Activated gamma-delta T cell treated with Interleukin-2 at 50 U/mL for 16 hours (primary cell): ENCODE results near the gene CCNI2.

Experiments used
- DNase-seq: peaks from one replicate; pipeline ENCODE4 v3.0.0-alpha.2; 2020

Gene CCNI2

GRCh38 chr5:132766020-132766805 is 19.0 kb downstream of the CCNI2 start:
- DNase-seq, result no peak

GRCh38 chr5:132766806-132767055 is 19.5 kb downstream of the CCNI2 start:
- no peak for DNase-seq

- DNase-seq, result no peak
These were observed 19.9 kb downstream of the CCNI2 start for GRCh38 chr5:132767150-132767549.

GRCh38 chr5:132768485-132768868 is 21.3 kb downstream of the CCNI2 start:
- no peak for DNase-seq

GRCh38 chr5:132770476-132771159 is 23.4 kb downstream of the CCNI2 start:
- no peak for DNase-seq

GRCh38 chr5:132771503-132771998 is 24.3 kb downstream of the CCNI2 start:
- DNase-seq, result no peak

DNA sequence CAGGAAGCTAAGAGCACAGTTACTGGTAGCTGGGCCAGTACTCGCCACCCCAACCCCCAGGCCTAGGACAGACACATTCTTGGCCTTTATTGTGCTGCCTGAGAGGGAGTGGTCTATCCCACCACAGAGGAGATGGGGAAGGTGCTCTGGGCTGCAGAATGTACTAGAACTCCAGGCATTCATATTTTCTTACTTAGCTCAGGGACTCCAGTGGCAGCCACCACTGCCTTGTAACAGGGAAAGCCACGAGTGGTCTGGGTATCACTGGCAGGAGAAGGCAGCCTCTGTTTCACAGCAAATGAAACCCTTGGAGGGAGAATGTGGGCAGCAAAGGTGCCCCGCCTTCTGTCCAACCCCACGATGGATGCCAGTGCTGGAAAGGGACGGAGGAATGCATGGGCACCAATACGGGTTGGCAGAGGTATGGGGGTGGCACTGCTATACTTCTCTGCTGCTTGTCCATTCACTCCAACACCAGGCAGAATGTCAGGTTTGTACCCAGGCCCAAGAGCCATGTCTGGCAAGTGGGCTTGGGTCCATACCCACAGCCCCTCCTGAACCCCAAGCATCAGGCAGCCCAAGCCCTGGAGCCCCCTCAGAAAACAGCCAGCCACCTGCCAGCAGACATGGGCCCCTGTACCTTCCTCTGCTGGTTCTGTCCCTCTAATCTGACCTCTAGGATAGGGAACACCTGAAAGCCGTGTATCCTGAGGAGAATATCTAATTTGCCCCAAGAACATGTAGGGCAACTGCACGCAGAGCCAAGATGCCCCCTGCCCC is 25.3 kb downstream of the CCNI2 start:
- no peak for DNase-seq

- no peak for DNase-seq
These were observed 25.9 kb downstream of the CCNI2 start for GRCh38 chr5:132773114-132773513.

- DNase-seq, result no peak
These were observed 26.6 kb downstream of the CCNI2 start for GRCh38 chr5:132773601-132774355.

DNA sequence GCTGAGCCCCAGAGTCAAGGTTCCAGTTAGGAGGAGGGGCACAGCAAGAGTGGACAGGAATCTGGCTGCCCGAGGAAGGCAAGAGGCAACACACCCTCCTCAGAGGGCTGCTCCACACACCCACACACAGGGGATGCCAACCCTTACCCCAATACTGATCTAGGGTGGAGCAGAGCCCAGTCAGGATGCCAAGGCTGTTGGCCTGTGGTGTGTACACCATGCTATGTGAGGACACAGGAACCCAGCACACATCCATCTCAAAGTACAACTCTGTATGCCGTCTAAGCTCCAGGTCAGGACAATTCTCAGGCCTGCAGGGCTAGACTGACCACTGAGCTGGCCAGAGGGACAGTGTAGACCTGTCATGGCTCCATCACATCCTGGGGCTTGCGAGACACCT is 27.2 kb downstream of the CCNI2 start:
- DNase-seq, result no peak

DNA sequence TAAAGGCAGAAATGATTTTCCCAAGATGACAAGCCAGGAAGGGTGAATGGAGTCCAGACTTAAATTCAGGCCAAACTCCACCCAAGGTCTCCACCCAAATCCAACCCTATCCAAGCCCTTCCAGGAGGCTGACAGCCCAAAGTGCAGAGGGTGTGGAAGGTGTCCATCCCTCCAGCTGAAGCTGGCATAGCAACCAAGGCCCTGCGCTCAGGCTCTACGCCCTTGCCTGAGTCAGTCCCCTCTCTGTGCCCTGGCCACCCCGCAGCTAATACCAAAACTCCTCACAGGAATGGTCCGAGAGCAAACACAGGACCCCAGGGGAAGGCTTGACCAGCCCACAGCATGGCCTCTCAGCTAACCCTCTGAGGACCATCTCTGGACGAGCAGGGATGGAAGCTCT is 27.7 kb downstream of the CCNI2 start:
- DNase-seq, result no peak

DNA sequence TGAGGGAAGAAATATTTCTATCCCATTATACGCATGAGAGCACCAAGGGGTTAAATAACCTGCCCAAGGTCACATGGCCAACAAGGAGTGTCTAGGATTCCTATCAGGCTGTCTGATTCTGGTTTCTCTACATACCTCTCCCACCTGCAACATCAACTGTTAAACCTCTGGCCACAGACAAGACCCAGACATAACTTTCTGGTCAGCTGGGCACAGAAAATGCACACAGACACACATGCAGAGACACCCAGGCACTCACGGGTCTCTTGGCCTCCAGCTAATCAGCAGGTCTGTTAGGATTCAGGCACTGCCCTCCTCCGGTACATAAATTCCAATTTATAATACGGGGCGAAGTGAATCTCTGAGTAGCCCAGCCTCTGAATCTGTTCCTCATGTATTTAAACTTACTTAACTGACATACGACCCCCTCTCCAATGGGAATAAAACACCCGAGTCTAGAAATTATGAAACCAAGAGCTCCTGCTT is 28.3 kb downstream of the CCNI2 start:
- no peak for DNase-seq

- DNase-seq, result no peak
These were observed 29.1 kb downstream of the CCNI2 start for GRCh38 chr5:132776131-132776937.

DNA sequence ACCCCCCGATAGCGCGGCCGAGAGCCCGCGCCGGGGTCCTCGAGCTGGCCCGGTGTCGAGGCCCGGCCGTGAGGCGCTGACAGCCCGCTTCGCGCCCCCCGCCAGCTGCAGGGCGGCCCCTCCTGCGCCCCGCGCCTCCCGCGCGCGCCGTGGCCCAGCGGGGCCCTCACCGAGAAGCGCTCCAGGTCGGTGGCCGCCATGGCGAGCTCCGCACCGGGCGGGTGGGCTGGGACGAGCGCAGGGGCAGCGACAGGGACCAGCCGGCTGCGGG is 29.6 kb downstream of the CCNI2 start:
- no peak for DNase-seq

DNA sequence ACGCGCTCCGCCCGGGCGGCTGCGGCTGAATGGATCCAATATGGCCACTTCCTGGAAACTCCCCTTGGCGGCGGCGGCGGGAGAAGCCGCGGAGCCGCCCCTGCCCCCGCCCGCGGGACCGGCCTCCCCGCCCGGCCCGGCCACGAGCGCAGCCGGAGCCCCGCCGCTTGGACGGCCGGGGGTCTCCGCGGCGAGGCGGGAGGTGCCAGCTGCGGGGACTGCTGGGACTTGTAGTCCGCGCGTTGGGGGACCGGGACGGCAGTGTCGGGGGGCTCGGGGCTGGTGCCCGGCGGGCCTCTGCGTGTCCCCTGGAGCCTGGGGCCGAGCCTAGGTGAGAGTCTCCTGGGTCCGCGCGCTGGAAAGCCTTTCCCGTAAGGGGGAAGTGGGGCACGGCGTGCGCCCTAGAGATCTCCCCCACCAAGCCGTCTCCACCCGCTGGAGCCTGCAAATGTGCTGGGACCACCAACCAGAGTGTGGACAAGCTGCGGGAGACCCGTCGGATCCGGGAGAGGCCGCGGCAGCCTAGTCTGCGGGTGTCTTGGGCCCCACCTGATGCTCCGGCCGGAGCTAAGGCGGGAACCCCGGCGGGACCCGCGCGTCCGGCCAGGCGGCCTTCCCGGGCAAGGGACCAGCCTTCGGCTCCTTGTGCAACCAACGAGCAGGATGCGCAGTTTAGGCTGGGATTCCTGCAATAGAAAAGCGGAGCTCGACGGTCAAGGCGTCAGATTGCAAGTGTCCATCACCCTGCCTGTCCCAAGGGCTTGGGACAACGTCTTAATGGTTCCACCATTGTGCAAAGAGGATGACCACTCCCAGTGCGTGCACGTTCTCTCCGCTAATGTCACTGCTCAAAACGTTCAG is 30.2 kb downstream of the CCNI2 start, which contains the start of gene SEPTIN8:
TSS of gene SEPTIN8 (minus strand) at position 31 of the 861 bp plus-strand sequence. CDS start 102 bp downstream, outside the sequence.
- peak; percentile 12 for DNase-seq

DNA sequence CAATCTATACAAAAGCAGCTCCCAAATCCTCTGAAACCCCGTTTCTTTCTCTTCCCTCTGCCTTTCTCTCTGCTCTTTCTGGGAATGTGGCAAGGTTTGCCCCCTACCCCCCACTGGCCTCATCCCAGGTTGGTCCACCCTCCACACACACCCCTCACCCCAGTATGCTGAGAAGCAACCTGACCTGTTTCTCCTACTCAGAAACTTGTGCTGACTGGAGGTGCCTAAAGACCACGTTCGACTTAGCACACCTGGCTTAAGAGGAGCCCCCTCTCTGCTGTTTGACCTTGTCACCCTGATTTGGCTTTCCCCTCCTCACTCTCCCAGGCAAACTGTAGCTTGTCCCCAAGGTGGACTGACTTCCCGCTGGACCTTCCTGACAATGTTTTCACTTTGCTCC is 30.9 kb downstream of the CCNI2 start:
- DNase-seq, result no peak

DNA sequence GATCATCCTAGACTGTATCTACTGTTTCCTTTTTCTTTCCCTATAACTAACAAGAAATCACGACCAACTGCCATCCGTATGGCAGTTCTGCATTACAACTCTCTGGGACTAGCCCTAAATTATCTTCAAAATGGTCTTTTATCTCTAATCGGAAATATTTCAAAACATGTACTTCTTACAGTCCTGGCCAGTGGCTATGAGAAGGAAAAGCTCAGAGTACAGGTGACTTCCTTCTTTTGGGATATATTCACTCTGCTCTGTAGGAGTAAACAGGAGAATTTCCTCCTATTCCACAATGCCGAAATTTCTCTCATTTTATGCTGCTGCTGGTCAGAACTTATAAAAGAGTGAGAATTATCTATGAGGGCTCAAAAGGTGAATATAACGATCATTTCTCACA is 31.6 kb downstream of the CCNI2 start:
- no peak for DNase-seq

DNA sequence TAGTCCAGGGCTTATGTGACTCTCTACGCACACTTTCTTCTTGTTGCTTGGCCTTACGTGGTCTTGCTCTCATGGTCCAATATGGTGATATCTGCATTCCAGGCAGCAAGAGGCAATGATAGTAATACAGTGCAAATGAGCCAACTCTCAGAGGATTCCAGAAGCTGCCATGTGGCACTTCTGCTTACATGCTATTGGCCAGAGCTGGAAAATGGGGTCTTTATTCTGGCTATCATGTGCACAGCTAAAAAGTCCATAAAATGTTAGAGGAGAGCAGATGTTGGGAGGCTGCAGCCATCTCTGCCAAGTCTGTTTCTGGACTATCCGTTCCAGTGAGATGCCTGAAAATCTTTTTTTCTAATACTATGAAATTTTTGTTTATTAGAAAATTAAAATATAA is 32.7 kb downstream of the CCNI2 start:
- no peak for DNase-seq

GRCh38 chr5:132780577-132780976 is 33.4 kb downstream of the CCNI2 start:
- DNase-seq, result no peak

DNA sequence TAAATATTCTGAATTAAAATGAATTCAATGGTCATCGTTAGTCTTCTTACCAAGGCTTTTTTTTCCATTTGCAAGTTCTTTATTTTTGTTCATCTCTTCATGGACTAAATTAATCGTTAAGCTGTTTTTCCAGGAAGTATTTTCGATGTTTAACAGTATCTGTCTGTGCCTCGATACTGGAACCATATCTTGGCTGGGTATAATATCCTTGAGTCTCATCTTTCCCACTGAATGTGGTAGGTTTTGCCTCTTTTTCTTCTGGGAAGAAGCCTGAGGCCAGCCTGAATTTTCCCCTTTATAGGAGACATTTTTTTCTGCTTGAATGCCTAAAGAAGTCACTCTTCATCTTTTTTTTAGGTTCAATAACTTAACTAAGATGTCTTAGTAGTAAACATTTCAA is 33.8 kb downstream of the CCNI2 start:
- no peak for DNase-seq

DNA sequence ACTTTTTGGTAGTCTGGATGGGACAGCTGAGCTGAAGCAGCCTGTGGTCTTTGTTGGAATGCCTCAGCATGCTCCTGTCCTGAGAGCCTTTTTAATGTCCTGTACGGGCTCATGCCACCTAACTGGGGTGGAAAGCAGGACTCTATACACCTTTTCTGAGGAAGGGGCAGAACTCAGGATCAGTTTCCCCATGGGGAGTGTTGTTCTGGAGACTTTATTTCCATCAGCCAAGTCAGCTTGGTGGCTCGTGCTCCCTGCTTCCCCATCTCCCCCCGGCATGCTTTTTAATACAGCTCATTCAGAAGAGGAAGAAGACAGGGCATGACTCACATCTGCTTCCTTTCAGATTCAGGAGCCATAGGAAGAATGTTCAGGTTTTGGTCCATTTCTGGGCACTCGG is 34.9 kb downstream of the CCNI2 start:
- no peak for DNase-seq
